AG04450 (cell line): ENCODE measurements around the gene CAND1. TPM values are rescaled to one million over a fixed set of nuclear protein-coding genes. Genes with fewer than 3 reads are reported as not detected.

Source experiments
- CTCF ChIA-PET: fragments of 300-600, 350-600 bp; formaldehyde crosslinking; extraction: SDS; loops from one replicate; lab custom pipeline; 2022; ENCODE audit warnings: antibody characterized with exemption, inconsistent platforms; lab: Charles Lee
- POLR2A ChIA-PET: fragments of 350-600 bp; formaldehyde crosslinking; extraction: SDS; loops from one replicate; lab custom pipeline; 2021; ENCODE audit warnings: antibody characterized with exemption, inconsistent platforms; lab: Yijun Ruan, JAX
- DNase-seq: peaks from one replicate; pipeline ENCODE4 v3.0.0-alpha.2; 2011; ENCODE audit warnings: low read depth, low spot score
- H3K27ac ChIP-seq: one replicate; pipeline ENCODE4 v1.5.1; 2012; ENCODE audit warnings: low read depth, low read length, control low read depth
- H3K27me3 ChIP-seq: one replicate; pipeline ENCODE4 v1.6.0; 2012; ENCODE audit warnings: low read length; ENCODE audit not compliant: control insufficient read depth, insufficient read depth
- H3K4me3 ChIP-seq: 2 replicates; pipeline ENCODE4 v1.5.1; 2011; ENCODE audit warnings: mild to moderate bottlenecking, low read depth, low read length, control low read depth
- H3K9me3 ChIP-seq: 2 replicates; pipeline ENCODE4 v1.5.1; 2012; ENCODE audit warnings: low read length; ENCODE audit not compliant: control insufficient read depth, insufficient read depth
- CTCF ChIP-seq: IDR thresholded peaks from 2 replicates; pipeline ENCODE4 v1.5.1; 2011; ENCODE audit warnings: low read depth, low read length, control low read depth, inconsistent platforms
- polyA plus RNA-seq: library from polyadenylated mRNA; depleted of rRNA; stranded (reverse); fragments of >200 nt; gene quantifications from 2 replicates; pipeline ENCODE4 v1.2.3, GENCODE V29; 2011

Gene CAND1
- polyA plus RNA-seq, 1 experiment: 134 TPM

- POLR2A ChIA-PET: interaction anchor here (0.6 to 1.0 kb wide), 3 partner anchors 55 to 754 kb away, joined by 5 to 7 read pairs (median 6); no protein-coding TSS in a partner anchor
- H3K27ac ChIP-seq: no peak overlapping the region
- H3K9me3 ChIP-seq: no peaks in the 10 kb centered on the region
- CTCF ChIA-PET: interaction anchor here (0.6 to 8.9 kb wide), 93 partner anchors 8 to 968 kb away, joined by 3 to 157 read pairs (median 5); partner anchors contain the start of gene DYRK2
- TF ChIP-seq CTCF: peak; percentile 66
- peak; percentile 20 for DNase-seq
- H3K4me3 ChIP-seq: no peak overlapping the region
- no peaks in the 10 kb centered on the region for H3K27me3 ChIP-seq
Measured at GRCh38 chr12:67355428-67356379, 86.5 kb downstream of the CAND1 start.

GRCh38 chr12:67356380-67356774 lies 87.2 kb downstream of the CAND1 start:
- POLR2A ChIA-PET: interaction anchor here (0.6 to 1.0 kb wide), 3 partner anchors 54 to 754 kb away, joined by 5 to 7 read pairs (median 6); no protein-coding TSS in a partner anchor

GRCh38 chr12:67357376-67358125 lies 88.4 kb downstream of the CAND1 start:
- no peak overlapping the region for H3K4me3 ChIP-seq
- POLR2A ChIA-PET: no interaction called here
- H3K27ac ChIP-seq: no peak overlapping the region
- no peaks in the 10 kb centered on the region for H3K27me3 ChIP-seq
- H3K9me3 ChIP-seq: no peaks in the 10 kb centered on the region
- CTCF ChIA-PET: interaction anchor here (0.9 to 8.9 kb wide), 12 partner anchors 13 to 960 kb away, joined by 4 to 157 read pairs (median 8); partner anchors contain the start of gene DYRK2
- TF ChIP-seq CTCF: no peak
- DNase-seq: no peak

More at GRCh38 chr12:67356380-67356774, 87.2 kb downstream of the CAND1 start:
- Histone ChIP-seq H3K4me3 (no peak overlapping the region), H3K27ac (no peak overlapping the region), H3K27me3 (no peaks in the 10 kb centered on the region), H3K9me3 (no peaks in the 10 kb centered on the region)
- no peak for TF ChIP-seq CTCF
- DNase-seq: no peak
- CTCF ChIA-PET: interaction anchor here (0.6 to 8.9 kb wide), 90 partner anchors 8 to 967 kb away, joined by 3 to 157 read pairs (median 5); partner anchors contain the start of gene DYRK2

GRCh38 chr12:67358781-67359338 lies 89.7 kb downstream of the CAND1 start:
- Histone ChIP-seq H3K4me3 (no peak overlapping the region), H3K27me3 (no peaks in the 10 kb centered on the region), H3K27ac (peak overlapping the region; percentile 25), H3K9me3 (no peaks in the 10 kb centered on the region)
- ChIA-PET POLR2A (interaction anchor here (0.6 to 0.7 kb wide), 2 partner anchors 89 to 124 kb away, joined by 3 read pairs; no protein-coding TSS in a partner anchor), CTCF (interaction anchor here (0.7 to 8.9 kb wide), 6 partner anchors 11 to 864 kb away, joined by 3 to 157 read pairs (median 4); no protein-coding TSS in a partner anchor)
- DNase-seq: peak; percentile 37
- no peak for TF ChIP-seq CTCF
